HEK293 (cell line): ENCODE results near the gene ZNF646.

Source experiments
- CTCF ChIA-PET: fragments of 350-600 bp; formaldehyde crosslinking; extraction: SDS; loops from one replicate; lab custom pipeline; 2021; ENCODE audit warnings: antibody characterized with exemption; lab: Yijun Ruan, JAX
- POLR2A ChIA-PET: fragments of 300-600 bp; formaldehyde crosslinking; extraction: SDS; loops from one replicate; lab custom pipeline; 2020; ENCODE audit warnings: antibody characterized with exemption, inconsistent platforms; lab: Yijun Ruan, JAX
- H3K27ac ChIP-seq: fragments of 200-500 bp; sonication (Bioruptor generic); 2 replicates; pipeline ENCODE4 v1.5.1; 2014; ENCODE audit warnings: low read depth, low read length, control low read depth, inconsistent platforms; ENCODE audit errors: extremely low read depth
- H3K36me3 ChIP-seq, 2 experiments: fragments of 200-500 bp in 1 of 2; sonication (Bioruptor generic) in 1 of 2; 1 replicate in 1 of 2; 2 replicates in 1 of 2; pipeline ENCODE4 v1.5.1; 2014 to 2017; ENCODE audit warnings: inconsistent platforms in 2 of 2, low read length in 2 of 2; ENCODE audit not compliant: control insufficient read depth in 2 of 2, insufficient read depth in 1 of 2
- H3K4me1 ChIP-seq: fragments of 200-500 bp; sonication (Bioruptor generic); 2 replicates; pipeline ENCODE4 v1.5.1; 2014; ENCODE audit warnings: mild to moderate bottlenecking, low read length, inconsistent platforms; ENCODE audit not compliant: control insufficient read depth, insufficient read depth
- H3K4me3 ChIP-seq: 2 replicates; pipeline ENCODE4 v1.5.1; 2011; ENCODE audit warnings: low read depth, mild to moderate bottlenecking, control low read depth, low read length, moderate library complexity
- H3K9me3 ChIP-seq: fragments of 200-500 bp; sonication (Bioruptor generic); 2 replicates; pipeline ENCODE4 v1.5.1; 2014; ENCODE audit warnings: low read depth, low read length, inconsistent platforms; ENCODE audit not compliant: control insufficient read depth, insufficient read depth
- GLI4 ChIP-seq: fragments of 450-650 bp; formaldehyde crosslinking; IDR thresholded peaks from 2 replicates; pipeline ENCODE4 v1.5.1; 2016; ENCODE audit warnings: missing biosample characterization, missing genetic modification characterization
- HOXA7 ChIP-seq: sonication (generic); formaldehyde crosslinking; IDR thresholded peaks from 2 replicates; pipeline ENCODE4 v1.8.1; 2022; ENCODE audit warnings: missing genetic modification reagents, borderline replicate concordance
- PRDM2 ChIP-seq: fragments of 450-650 bp; formaldehyde crosslinking; IDR thresholded peaks from 2 replicates; pipeline ENCODE4 v1.5.1; 2016; ENCODE audit warnings: missing biosample characterization, missing genetic modification characterization, borderline replicate concordance
- SALL2 ChIP-seq: fragments of 450-650 bp; formaldehyde crosslinking; IDR thresholded peaks from 2 replicates; pipeline ENCODE4 v1.5.0; 2017; ENCODE audit warnings: missing biosample characterization, mild to moderate bottlenecking, missing genetic modification characterization, borderline replicate concordance
- TCF7L2 ChIP-seq: IDR thresholded peaks from 2 replicates; pipeline ENCODE4 v1.6.1; 2011; ENCODE audit warnings: low read depth, mild to moderate bottlenecking, inconsistent platforms, low read length, moderate library complexity, borderline replicate concordance
- YY1 ChIP-seq: fragments of 450-650 bp; formaldehyde crosslinking; IDR thresholded peaks from 2 replicates; pipeline ENCODE4 v1.5.1; 2018; ENCODE audit warnings: missing biosample characterization, missing genetic modification characterization
- ZBTB10 ChIP-seq: fragments of 450-650 bp; formaldehyde crosslinking; IDR thresholded peaks from 2 replicates; pipeline ENCODE4 v1.5.1; 2016; ENCODE audit warnings: missing biosample characterization, missing genetic modification characterization
- ZBTB17 ChIP-seq: fragments of 450-650 bp; formaldehyde crosslinking; IDR thresholded peaks from 2 replicates; pipeline ENCODE4 v1.5.1; 2016; ENCODE audit warnings: missing biosample characterization, missing genetic modification characterization
- ZBTB20 ChIP-seq: fragments of 450-650 bp; formaldehyde crosslinking; IDR thresholded peaks from 2 replicates; pipeline ENCODE4 v1.5.1; 2016; ENCODE audit warnings: missing biosample characterization, missing genetic modification characterization
- ZBTB49 ChIP-seq: fragments of 450-650 bp; formaldehyde crosslinking; IDR thresholded peaks from 2 replicates; pipeline ENCODE4 v1.5.1; 2016; ENCODE audit warnings: missing biosample characterization, missing genetic modification characterization, low read depth
- ZBTB7A ChIP-seq: fragments of 450-650 bp; formaldehyde crosslinking; IDR thresholded peaks from 2 replicates; pipeline ENCODE4 v1.5.1; 2016; ENCODE audit warnings: low read depth, missing biosample characterization, missing genetic modification characterization
- ZFP37 ChIP-seq: fragments of 450-650 bp; formaldehyde crosslinking; IDR thresholded peaks from 2 replicates; pipeline ENCODE4 v1.5.1; 2016; ENCODE audit warnings: missing biosample characterization, missing genetic modification characterization
- ZNF10 ChIP-seq: fragments of 450-650 bp; formaldehyde crosslinking; IDR thresholded peaks from 2 replicates; pipeline ENCODE4 v1.5.1; 2017; ENCODE audit warnings: missing biosample characterization, missing genetic modification characterization
- ZNF16 ChIP-seq: fragments of 450-650 bp; formaldehyde crosslinking; IDR thresholded peaks from 2 replicates; pipeline ENCODE4 v1.5.1; 2016; ENCODE audit warnings: low read depth, missing biosample characterization, missing genetic modification characterization
- ZNF2 ChIP-seq: fragments of 450-650 bp; formaldehyde crosslinking; IDR thresholded peaks from 2 replicates; pipeline ENCODE4 v1.5.1; 2016; ENCODE audit warnings: missing biosample characterization, missing genetic modification characterization
- ZNF398 ChIP-seq: fragments of 450-650 bp; formaldehyde crosslinking; IDR thresholded peaks from 2 replicates; pipeline ENCODE4 v1.5.1; 2017; ENCODE audit warnings: missing biosample characterization, missing genetic modification characterization
- ZNF404 ChIP-seq: fragments of 450-650 bp; formaldehyde crosslinking; IDR thresholded peaks from 2 replicates; pipeline ENCODE4 v1.5.1; 2017; ENCODE audit warnings: missing biosample characterization, missing genetic modification characterization
- ZNF416 ChIP-seq: fragments of 450-650 bp; formaldehyde crosslinking; IDR thresholded peaks from 2 replicates; pipeline ENCODE4 v1.5.1; 2016; ENCODE audit warnings: missing biosample characterization, missing genetic modification characterization
- ZNF426 ChIP-seq: fragments of 450-650 bp; formaldehyde crosslinking; IDR thresholded peaks from 2 replicates; pipeline ENCODE4 v1.5.1; 2017; ENCODE audit warnings: missing biosample characterization, missing genetic modification characterization, mild to moderate bottlenecking, inconsistent platforms, moderate library complexity
- ZNF48 ChIP-seq: fragments of 450-650 bp; formaldehyde crosslinking; IDR thresholded peaks from 2 replicates; pipeline ENCODE4 v1.5.1; 2016; ENCODE audit warnings: missing biosample characterization, missing genetic modification characterization
- ZNF571 ChIP-seq: fragments of 450-650 bp; formaldehyde crosslinking; IDR thresholded peaks from 2 replicates; pipeline ENCODE4 v1.5.0; 2017; ENCODE audit warnings: missing biosample characterization, missing genetic modification characterization
- ZNF621 ChIP-seq: fragments of 450-650 bp; formaldehyde crosslinking; IDR thresholded peaks from 2 replicates; pipeline ENCODE4 v1.5.1; 2017; ENCODE audit warnings: missing biosample characterization, missing genetic modification characterization

The ZNF646 gene

GRCh38 chr16:31109622-31110021 lies 35.4 kb downstream of the ZNF646 start (continued):
- TF ChIP-seq TCF7L2 (no peak), ZBTB7A (tag by site-specific recombination) (no peak)

- CTCF ChIA-PET: interaction anchor here (0.5 to 0.8 kb wide), 2 partner anchors 32 to 223 kb away, joined by 3 to 4 read pairs; no protein-coding TSS in a partner anchor
- no peak overlapping the region for H3K4me3 ChIP-seq
- TF ChIP-seq ZNF398 (tag by site-specific recombination) (no peak), ZNF2 (no peak), ZNF426 (tag by site-specific recombination) (no peak), ZNF16 (no peak), ZBTB49 (no peak), ZBTB20 (tag by site-specific recombination) (no peak), YY1 (tag by site-specific recombination) (no peak), ZNF48 (no peak), ZNF571 (tag by site-specific recombination) (no peak), ZNF621 (tag by site-specific recombination) (no peak), GLI4 (tag by site-specific recombination) (no peak), PRDM2 (tag by site-specific recombination) (no peak), ZFP37 (tag by site-specific recombination) (no peak), HOXA7 (CRISPR knock-in tag) (no peak), ZBTB10 (no peak), ZNF404 (no peak), ZBTB17 (tag by site-specific recombination) (no peak), SALL2 (no peak), ZNF10 (tag by site-specific recombination) (no peak), ZNF416 (no peak)
- no peak overlapping the region for H3K27ac ChIP-seq
- no peaks in the 10 kb centered on the region; the same call in none of the 2 replicates for H3K4me1 ChIP-seq
- H3K9me3 ChIP-seq: no peaks in the 10 kb centered on the region
- H3K36me3 ChIP-seq: peaks cover 0 to 43% of the 10 kb centered on the region in 2 experiments; a peak in 1 of 3 replicates
- POLR2A ChIA-PET: interaction anchor here (1.0 to 1.1 kb wide), 2 partner anchors 7 to 32 kb away, joined by 3 to 4 read pairs; partner anchors contain the start of gene KAT8
These were observed 36.1 kb downstream of the ZNF646 start for GRCh38 chr16:31110106-31111034.
